K562 (cell line): Measurements from ENCODE around the gene KRTAP12-2. TPM values are rescaled to one million over a fixed set of nuclear protein-coding genes. Genes with fewer than 3 reads are reported as not detected.

Experiments used
- ATAC-seq: fragments of 200-7000 bp; cut with Tn5 transposase; 3 replicates; pipeline ENCODE4 v1.9.1; 2020; ENCODE audit warnings: moderate library complexity
- BruUV-seq: library from RNA; stranded (reverse); fragments of 400-500 nt; replicated peaks from 2 replicates; lab custom pipeline; 2021; lab: Mats Ljungman, UMichigan
- CTCF ChIA-PET: fragments of 300-600 bp; formaldehyde crosslinking; extraction: SDS; loops from one replicate; lab custom pipeline; 2021; ENCODE audit warnings: low intra/inter-chr PET ratio; lab: Yijun Ruan, JAX
- POLR2A ChIA-PET: fragments of 300-600, 350-650 bp; sonication (Branson Sonifier 250); formaldehyde crosslinking; extraction: SDS; loops from one replicate; lab custom pipeline; 2021; ENCODE audit warnings: antibody characterized with exemption, inconsistent platforms; lab: Yijun Ruan, JAX
- DNase-seq, 4 experiments: peaks; one replicate each; pipeline versions ENCODE4 v3.0.0 to v3.0.0-alpha.2; 2011 to 2018; ENCODE audit warnings: low spot score in 3 of 4, mixed read lengths in 3 of 4; ENCODE audit errors: extremely low read depth in 1 of 4
- FAIRE-seq: peaks from 2 replicates; lab custom pipeline; 2011; peaks lifted over from hg19 to GRCh38; lab: Jason Lieb, UNC
- H2AFZ ChIP-seq: 2 replicates; pipeline ENCODE4 v1.6.0; 2011; ENCODE audit warnings: low read depth, low read length, control low read depth, inconsistent platforms
- H3K27ac ChIP-seq: fragments of 200-600 bp; 3 replicates; pipeline ENCODE4 v1.8.0; 2011; ENCODE audit warnings: low read depth, mild to moderate bottlenecking, control low read depth, inconsistent platforms, low read length, moderate library complexity, mixed read lengths; ENCODE audit errors: extremely low read depth
- H3K27me3 ChIP-seq, 2 experiments: fragments of 300-600 bp in 1 of 2; 2 replicates in 1 of 2; 3 replicates in 1 of 2; pipeline versions ENCODE4 v1.6.0 to v1.8.0; 2011; ENCODE audit warnings: inconsistent platforms in 2 of 2, low read length in 2 of 2, mild to moderate bottlenecking in 1 of 2, mixed read lengths in 1 of 2, moderate library complexity in 1 of 2; ENCODE audit not compliant: control insufficient read depth in 2 of 2, insufficient read depth in 2 of 2
- H3K36me3 ChIP-seq: fragments of 300-600 bp; 3 replicates; pipeline ENCODE4 v1.8.0; 2011; ENCODE audit warnings: mild to moderate bottlenecking, low read length, inconsistent platforms; ENCODE audit not compliant: control insufficient read depth, insufficient read depth
- H3K4me1 ChIP-seq, 2 experiments: fragments of 200-600 bp in 1 of 2; replicated peaks in 1 of 2; 2 replicates in 1 of 2; 3 replicates in 1 of 2; pipeline versions ENCODE4 v1.5.1 to v1.8.0; 2011; ENCODE audit warnings: inconsistent platforms in 2 of 2, low read length in 2 of 2, mild to moderate bottlenecking in 1 of 2, mixed read lengths in 1 of 2, moderate library complexity in 1 of 2; ENCODE audit not compliant: control insufficient read depth in 2 of 2, insufficient read depth in 2 of 2
- H3K4me2 ChIP-seq: 2 replicates; pipeline ENCODE4 v1.6.1; 2011; ENCODE audit warnings: low read length, control low read depth, inconsistent platforms, mixed read lengths; ENCODE audit not compliant: insufficient read depth
- H3K4me3 ChIP-seq: fragments of 200-600 bp; sonication (generic), shearing (Covaris generic); 2 replicates; pipeline ENCODE4 v1.5.1; 2016; ENCODE audit warnings: control low read depth, inconsistent platforms
- H3K79me2 ChIP-seq: fragments of 200-600 bp; 3 replicates; pipeline ENCODE4 v1.8.0; 2011; ENCODE audit warnings: low read length, inconsistent platforms; ENCODE audit not compliant: control insufficient read depth, insufficient read depth
- H3K9ac ChIP-seq, 2 experiments: 2 replicates each; pipeline versions ENCODE4 v1.6.0 to v1.6.1; 2011; ENCODE audit warnings: low read depth in 2 of 2, low read length in 2 of 2, control low read depth in 1 of 2, inconsistent platforms in 1 of 2, mild to moderate bottlenecking in 1 of 2, mixed read lengths in 1 of 2; ENCODE audit not compliant: insufficient read depth in 1 of 2
- H3K9me1 ChIP-seq: one replicate; pipeline ENCODE4 v1.6.0; 2011; ENCODE audit warnings: inconsistent platforms, mild to moderate bottlenecking, low read length, moderate library complexity; ENCODE audit not compliant: control insufficient read depth, insufficient read depth
- H3K9me3 ChIP-seq: replicated peaks from 2 replicates; pipeline ENCODE4 v1.5.1; 2011; ENCODE audit warnings: low read depth, low read length, inconsistent platforms; ENCODE audit not compliant: control insufficient read depth, insufficient read depth
- H4K20me1 ChIP-seq: replicated peaks from 2 replicates; pipeline ENCODE4 v1.6.1; 2011; ENCODE audit warnings: low read length, inconsistent platforms, mixed read lengths; ENCODE audit not compliant: control insufficient read depth, insufficient read depth
- EHMT2 ChIP-seq: fragments of 450-650 bp; IDR thresholded peaks from 2 replicates; pipeline ENCODE4 v1.6.1; 2018; ENCODE audit warnings: antibody characterized with exemption
- FUS ChIP-seq: fragments of 200-400 bp; formaldehyde crosslinking; optimal IDR thresholded peaks from 2 replicates; pipeline ENCODE3; 2017; ENCODE audit warnings: low read depth, low read length
- MXI1 ChIP-seq: IDR thresholded peaks from 2 replicates; pipeline ENCODE4 v1.6.1; 2011; ENCODE audit warnings: low read depth, mild to moderate bottlenecking, improper control_type of control experiment, low read length
- POLR3A ChIP-seq: IDR thresholded peaks from 2 replicates; pipeline ENCODE4 v1.6.1; 2011; ENCODE audit warnings: borderline replicate concordance, mild to moderate bottlenecking, moderate library complexity; ENCODE audit not compliant: insufficient read length, insufficient read depth; ENCODE audit errors: extremely low read depth
- XRCC4 ChIP-seq: IDR thresholded peaks from one replicate; pipeline ENCODE4 v1.6.1; 2011; ENCODE audit not compliant: insufficient read depth, insufficient read length; ENCODE audit errors: extremely low read depth
- ZNF431 ChIP-seq: sonication (generic); formaldehyde crosslinking; IDR thresholded peaks from 2 replicates; pipeline ENCODE4 v1.8.0; 2022; ENCODE audit warnings: mild to moderate bottlenecking, missing genetic modification reagents
- WGBS: fragments of 100-300 bp; shearing (Covaris generic); methylation state at CpG from one replicate; pipeline ENCODE4 v1.1.6; 2016; ENCODE audit warnings: low coverage, mixed read lengths; ENCODE audit not compliant: insufficient coverage; ENCODE audit errors: missing lambda C conversion rate; 5-methylcytosine and 5-hydroxymethylcytosine counted together
- in situ Hi-C: fragments of 300-500 bp; cut with MboI; formaldehyde crosslinking; loops from 4 replicates; pipeline ENCODE4 v1.15.0; 2018; ENCODE audit warnings: inconsistent platforms, mixed read lengths
- intact Hi-C: fragments of 100-400 bp; cut with micrococcal nuclease; formaldehyde crosslinking; loops from 2 replicates; pipeline ENCODE4 v1.14.2; 2022
- polyA plus RNA-seq, 8 experiments: library from polyadenylated mRNA; depleted of rRNA in 4 of 8; stranded (reverse) in 5 of 8; unstranded in 3 of 8; fragments of >200 nt; fragmentation: Nextera tagmentation in 2 of 8; fragmentation: Illumina TruSeq in 1 of 8; extraction: Ambion mirVana in 2 of 8; extraction: Trizol in 1 of 8; gene quantifications; 2 replicates each; pipeline versions ENCODE4 v1.2.1 to v1.2.3, GENCODE V29; 2011 to 2014; ENCODE audit warnings: inconsistent platforms in 1 of 8, missing spikeins in 1 of 8
- total RNA-seq, 7 experiments: library from RNA; depleted of rRNA in 6 of 7; stranded (reverse); fragments of >200 nt in 6 of 7; fragmentation: Illumina TruSeq in 2 of 7; extraction: Trizol in 2 of 7; gene quantifications; 2 replicates each; pipeline versions ENCODE4 v1.2.1 to v1.2.3, GENCODE V29; 2011 to 2021; ENCODE audit warnings: low replicate concordance in 1 of 7
- TF ChIP-seq, protein P1 (sequence below): IDR thresholded peaks from 2 replicates; pipeline ENCODE4 v1.6.1; 2011; ENCODE audit not compliant: insufficient read length; ENCODE audit errors: extremely low read depth
- TF ChIP-seq, protein P2 (sequence below): fragments of 450-650 bp; IDR thresholded peaks from 2 replicates; pipeline ENCODE4 v1.6.1; 2016; ENCODE audit warnings: missing biosample characterization, missing genetic modification characterization
- TF ChIP-seq, protein P3 (sequence below): fragments of 250-450 bp; sonication (Bioruptor Pico); IDR thresholded peaks from 2 replicates; pipeline ENCODE4 v1.8.0; 2022; ENCODE audit warnings: inconsistent platforms
- TF ChIP-seq, protein P4 (sequence below): fragments of 150-350 bp; conservative IDR thresholded peaks from 2 replicates; pipeline ENCODE4 v1.6.1; 2014; ENCODE audit warnings: low read length

Gene KRTAP12-2
- total and polyA plus RNA-seq, 9 of the 15 experiments (the other 6 are each of a cell fraction or from before 2014, with no cell fraction given), result not detected

DNA sequence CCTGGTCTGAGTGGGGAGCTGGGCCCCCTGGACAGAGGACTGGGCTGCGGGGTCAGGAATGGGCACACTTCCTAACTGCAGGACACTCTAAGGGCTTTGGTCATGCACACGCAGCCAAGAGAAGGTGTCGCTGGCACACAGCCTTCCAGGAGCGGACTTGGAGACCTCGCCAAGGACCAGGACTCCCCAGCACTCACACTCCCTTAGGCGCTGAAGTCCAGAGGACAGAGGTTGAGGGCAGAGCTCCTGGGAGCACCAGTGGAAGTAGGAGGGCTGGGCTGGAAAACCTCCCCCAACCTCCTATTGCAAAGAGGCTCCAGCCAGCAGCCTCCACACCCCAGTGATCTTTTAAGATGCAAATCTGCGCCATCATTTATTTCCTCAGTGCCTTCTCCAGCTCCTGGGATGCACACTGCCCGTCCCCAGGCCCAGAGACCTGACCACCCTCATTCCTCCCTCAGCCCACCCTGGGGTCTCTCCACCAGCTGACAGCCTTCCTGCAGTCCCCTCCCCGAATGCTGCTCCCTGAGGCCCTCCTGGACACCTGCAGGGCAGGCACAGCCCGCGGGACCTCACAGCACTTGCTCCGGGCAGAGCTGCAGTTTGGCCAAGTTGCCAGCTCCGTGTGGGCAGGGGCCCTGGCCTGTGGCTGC is 41.6 kb upstream of the KRTAP12-2 start:
- H4K20me1 ChIP-seq, result peaks cover 8% of the 10 kb centered on the region; the same call in 1 of the 2 replicates
- BruUV-seq, result no TSS peak
- H3K9ac ChIP-seq, result no peak overlapping the region
- H3K36me3 ChIP-seq, result no peaks in the 10 kb centered on the region
- in situ Hi-C loops (no loop called here), intact Hi-C loops (no loop called here)
- H3K9me3 ChIP-seq, result no peaks in the 10 kb centered on the region
- H3K4me2 ChIP-seq, result no peak overlapping the region
- FAIRE-seq (no peak), ATAC-seq (no peak), DNase-seq (no peak)
- H3K79me2 ChIP-seq, result no peaks in the 10 kb centered on the region
- CTCF ChIA-PET, result no interaction called here
- H3K4me1 ChIP-seq, result peaks cover 0 to 18% of the 10 kb centered on the region in 2 experiments; a peak in 1 of 5 replicates
- 0% methylated on average over 13 of the region's 13 CpGs for WGBS
- no peak overlapping the region for H3K4me3 ChIP-seq
- POLR2A ChIA-PET, result interaction anchor here (0.6 to 0.9 kb wide), 3 partner anchors 9 to 322 kb away, joined by 3 read pairs; no protein-coding TSS in a partner anchor
- no peaks in the 10 kb centered on the region for H3K9me1 ChIP-seq
- no peak overlapping the region for H2AFZ ChIP-seq
- H3K27me3 ChIP-seq, result peaks cover 43 to 75% of the 10 kb centered on the region in 2 experiments; a peak in 4 of 5 replicates
- H3K27ac ChIP-seq, result no peak overlapping the region
- no peak for TF ChIP-seq FUS
- no peak for TF ChIP-seq ZNF431 (CRISPR knock-in tag)
- TF ChIP-seq, protein P1, sequence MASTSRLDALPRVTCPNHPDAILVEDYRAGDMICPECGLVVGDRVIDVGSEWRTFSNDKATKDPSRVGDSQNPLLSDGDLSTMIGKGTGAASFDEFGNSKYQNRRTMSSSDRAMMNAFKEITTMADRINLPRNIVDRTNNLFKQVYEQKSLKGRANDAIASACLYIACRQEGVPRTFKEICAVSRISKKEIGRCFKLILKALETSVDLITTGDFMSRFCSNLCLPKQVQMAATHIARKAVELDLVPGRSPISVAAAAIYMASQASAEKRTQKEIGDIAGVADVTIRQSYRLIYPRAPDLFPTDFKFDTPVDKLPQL, result no peak
- TF ChIP-seq, protein P2, sequence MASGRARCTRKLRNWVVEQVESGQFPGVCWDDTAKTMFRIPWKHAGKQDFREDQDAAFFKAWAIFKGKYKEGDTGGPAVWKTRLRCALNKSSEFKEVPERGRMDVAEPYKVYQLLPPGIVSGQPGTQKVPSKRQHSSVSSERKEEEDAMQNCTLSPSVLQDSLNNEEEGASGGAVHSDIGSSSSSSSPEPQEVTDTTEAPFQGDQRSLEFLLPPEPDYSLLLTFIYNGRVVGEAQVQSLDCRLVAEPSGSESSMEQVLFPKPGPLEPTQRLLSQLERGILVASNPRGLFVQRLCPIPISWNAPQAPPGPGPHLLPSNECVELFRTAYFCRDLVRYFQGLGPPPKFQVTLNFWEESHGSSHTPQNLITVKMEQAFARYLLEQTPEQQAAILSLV (tag), result no peak
- TF ChIP-seq XRCC4, result no peak
- TF ChIP-seq MXI1, result no peak
- no peak for TF ChIP-seq POLR3A
- TF ChIP-seq, protein P3, sequence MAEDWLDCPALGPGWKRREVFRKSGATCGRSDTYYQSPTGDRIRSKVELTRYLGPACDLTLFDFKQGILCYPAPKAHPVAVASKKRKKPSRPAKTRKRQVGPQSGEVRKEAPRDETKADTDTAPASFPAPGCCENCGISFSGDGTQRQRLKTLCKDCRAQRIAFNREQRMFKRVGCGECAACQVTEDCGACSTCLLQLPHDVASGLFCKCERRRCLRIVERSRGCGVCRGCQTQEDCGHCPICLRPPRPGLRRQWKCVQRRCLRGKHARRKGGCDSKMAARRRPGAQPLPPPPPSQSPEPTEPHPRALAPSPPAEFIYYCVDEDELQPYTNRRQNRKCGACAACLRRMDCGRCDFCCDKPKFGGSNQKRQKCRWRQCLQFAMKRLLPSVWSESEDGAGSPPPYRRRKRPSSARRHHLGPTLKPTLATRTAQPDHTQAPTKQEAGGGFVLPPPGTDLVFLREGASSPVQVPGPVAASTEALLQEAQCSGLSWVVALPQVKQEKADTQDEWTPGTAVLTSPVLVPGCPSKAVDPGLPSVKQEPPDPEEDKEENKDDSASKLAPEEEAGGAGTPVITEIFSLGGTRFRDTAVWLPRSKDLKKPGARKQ (CRISPR knock-in tag), result no peak
- TF ChIP-seq EHMT2, result no peak
- TF ChIP-seq, protein P4, sequence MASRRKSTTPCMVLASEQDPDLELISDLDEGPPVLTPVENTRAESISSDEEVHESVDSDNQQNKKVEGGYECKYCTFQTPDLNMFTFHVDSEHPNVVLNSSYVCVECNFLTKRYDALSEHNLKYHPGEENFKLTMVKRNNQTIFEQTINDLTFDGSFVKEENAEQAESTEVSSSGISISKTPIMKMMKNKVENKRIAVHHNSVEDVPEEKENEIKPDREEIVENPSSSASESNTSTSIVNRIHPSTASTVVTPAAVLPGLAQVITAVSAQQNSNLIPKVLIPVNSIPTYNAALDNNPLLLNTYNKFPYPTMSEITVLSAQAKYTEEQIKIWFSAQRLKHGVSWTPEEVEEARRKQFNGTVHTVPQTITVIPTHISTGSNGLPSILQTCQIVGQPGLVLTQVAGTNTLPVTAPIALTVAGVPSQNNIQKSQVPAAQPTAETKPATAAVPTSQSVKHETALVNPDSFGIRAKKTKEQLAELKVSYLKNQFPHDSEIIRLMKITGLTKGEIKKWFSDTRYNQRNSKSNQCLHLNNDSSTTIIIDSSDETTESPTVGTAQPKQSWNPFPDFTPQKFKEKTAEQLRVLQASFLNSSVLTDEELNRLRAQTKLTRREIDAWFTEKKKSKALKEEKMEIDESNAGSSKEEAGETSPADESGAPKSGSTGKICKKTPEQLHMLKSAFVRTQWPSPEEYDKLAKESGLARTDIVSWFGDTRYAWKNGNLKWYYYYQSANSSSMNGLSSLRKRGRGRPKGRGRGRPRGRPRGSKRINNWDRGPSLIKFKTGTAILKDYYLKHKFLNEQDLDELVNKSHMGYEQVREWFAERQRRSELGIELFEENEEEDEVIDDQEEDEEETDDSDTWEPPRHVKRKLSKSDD, result no peak
